Lower leg skin (tissue), 4 donors: ENCODE data around the gene BPI. TPM values are rescaled to one million over a fixed set of nuclear protein-coding genes. Genes with fewer than 3 reads are reported as not detected.

Source experiments
- DNase-seq, 2 donors: peaks; one replicate each; pipeline ENCODE4 v3.0.0-alpha.2; 2019; ENCODE audit warnings: low spot score in 2 of 2
- H3K4me3 ChIP-seq: fragments of 200-600 bp; sonication (generic); 2 replicates; pipeline ENCODE4 v1.5.1; 2017; ENCODE audit warnings: mild to moderate bottlenecking, low read depth; ENCODE audit not compliant: poor library complexity, severe bottlenecking
- POLR2A ChIP-seq, 2 donors: fragments of 450-650 bp; IDR thresholded peaks; one replicate each; pipeline ENCODE4 v1.6.1; 2016 to 2017; ENCODE audit warnings: antibody characterized with exemption in 2 of 2, mild to moderate bottlenecking in 1 of 2, moderate library complexity in 1 of 2
- WGBS, 2 donors: methylation state at CpG; one replicate each; pipeline ENCODE4 v1.1.5; 2018; 5-methylcytosine and 5-hydroxymethylcytosine counted together
- intact Hi-C: fragments of 100-400 bp; cut with DNase I; formaldehyde crosslinking; loops from one replicate; pipeline ENCODE4 v1.15.0; 2023; ENCODE audit warnings: low total_unique reads
- total RNA-seq, 4 donors: library from RNA; depleted of rRNA; stranded (reverse); fragments of >200 nt; gene quantifications; one replicate each; pipeline ENCODE4 v1.1.0, GENCODE V29; 2016
- TF ChIP-seq, protein P1 (sequence below), 3 donors: fragments of 450-650 bp; IDR thresholded peaks; one replicate each; pipeline ENCODE4 v1.5.1; 2016; ENCODE audit warnings: antibody characterized with exemption in 3 of 3, mild to moderate bottlenecking in 3 of 3, moderate library complexity in 2 of 3

The BPI gene
- total RNA-seq, 4 donors from 2014 or later, result not detected

DNA sequence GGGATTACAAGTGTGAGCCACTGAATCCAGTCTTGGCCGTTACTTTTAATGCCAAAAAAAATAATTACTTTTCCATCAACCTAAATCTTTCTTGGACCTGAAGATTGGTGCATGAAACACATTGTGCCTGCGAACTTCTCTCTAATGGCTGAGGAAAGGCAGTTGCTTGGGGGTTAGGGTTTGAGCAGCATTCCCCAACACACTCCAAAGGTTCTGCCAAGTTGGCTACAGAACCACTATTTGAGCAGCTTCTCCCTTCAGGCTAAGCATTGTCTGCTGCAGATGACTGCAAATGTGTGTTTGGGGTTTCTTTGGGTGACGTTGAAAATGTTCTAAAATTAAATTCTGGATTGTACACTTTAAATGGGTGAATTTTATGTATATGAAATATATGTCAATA, 36.0 kb downstream of the BPI start:
- intact Hi-C loops, result no loop called here
- TF ChIP-seq POLR2A (IDR thresholded peaks at IDR 0.05), result no peak
- TF ChIP-seq, protein P1, sequence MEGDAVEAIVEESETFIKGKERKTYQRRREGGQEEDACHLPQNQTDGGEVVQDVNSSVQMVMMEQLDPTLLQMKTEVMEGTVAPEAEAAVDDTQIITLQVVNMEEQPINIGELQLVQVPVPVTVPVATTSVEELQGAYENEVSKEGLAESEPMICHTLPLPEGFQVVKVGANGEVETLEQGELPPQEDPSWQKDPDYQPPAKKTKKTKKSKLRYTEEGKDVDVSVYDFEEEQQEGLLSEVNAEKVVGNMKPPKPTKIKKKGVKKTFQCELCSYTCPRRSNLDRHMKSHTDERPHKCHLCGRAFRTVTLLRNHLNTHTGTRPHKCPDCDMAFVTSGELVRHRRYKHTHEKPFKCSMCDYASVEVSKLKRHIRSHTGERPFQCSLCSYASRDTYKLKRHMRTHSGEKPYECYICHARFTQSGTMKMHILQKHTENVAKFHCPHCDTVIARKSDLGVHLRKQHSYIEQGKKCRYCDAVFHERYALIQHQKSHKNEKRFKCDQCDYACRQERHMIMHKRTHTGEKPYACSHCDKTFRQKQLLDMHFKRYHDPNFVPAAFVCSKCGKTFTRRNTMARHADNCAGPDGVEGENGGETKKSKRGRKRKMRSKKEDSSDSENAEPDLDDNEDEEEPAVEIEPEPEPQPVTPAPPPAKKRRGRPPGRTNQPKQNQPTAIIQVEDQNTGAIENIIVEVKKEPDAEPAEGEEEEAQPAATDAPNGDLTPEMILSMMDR (IDR thresholded peaks at IDR 0.05), result no peak
- WGBS, 2 donors, result 48 to 51% methylated on average over 3 of the region's 3 CpGs
- no peak for DNase-seq
- no peak overlapping the region for H3K4me3 ChIP-seq

DNA sequence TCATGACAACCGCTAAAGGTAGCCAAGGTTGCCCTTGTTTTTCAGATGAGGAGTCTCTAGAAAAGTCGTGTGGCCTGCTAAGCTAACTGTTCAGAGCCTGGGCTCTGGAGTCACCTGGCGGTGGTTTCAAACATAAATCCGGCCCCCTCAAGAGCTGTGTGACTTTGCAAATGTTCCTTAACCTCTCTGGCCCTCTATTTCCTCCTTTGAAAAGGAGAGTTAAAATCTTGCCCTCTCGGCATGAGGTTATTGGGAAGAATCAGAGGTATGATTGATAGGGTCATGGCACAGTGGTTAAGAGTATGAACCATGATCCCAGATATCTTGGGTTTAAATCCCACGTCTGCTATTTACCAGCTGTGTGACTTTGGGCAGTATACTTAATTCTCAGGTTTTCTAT, 36.7 kb downstream of the BPI start:
- no peak for DNase-seq
- TF ChIP-seq, protein P1 (IDR thresholded peaks at IDR 0.05), result no peak
- TF ChIP-seq POLR2A (IDR thresholded peaks at IDR 0.05), result no peak
- H3K4me3 ChIP-seq, result no peak overlapping the region
- 82 to 88% methylated on average over 6 of the region's 6 CpGs for WGBS, 2 donors
- intact Hi-C loops, result no loop called here

GRCh38 chr20:38342216-38342615, 38.3 kb downstream of the BPI start:
- H3K4me3 ChIP-seq, result no peak overlapping the region
- intact Hi-C loops, result no loop called here
- DNase-seq, result no peak
- 61 to 62% methylated on average over 7 of the region's 7 CpGs for WGBS, 2 donors
- no peak for TF ChIP-seq POLR2A (IDR thresholded peaks at IDR 0.05)
- TF ChIP-seq, protein P1 (IDR thresholded peaks at IDR 0.05), result no peak

- no peak for DNase-seq
- WGBS, 2 donors, result 81% methylated on average over 5 of the region's 5 CpGs
- TF ChIP-seq POLR2A (IDR thresholded peaks at IDR 0.05), result no peak
- TF ChIP-seq, protein P1 (IDR thresholded peaks at IDR 0.05), result no peak
- intact Hi-C loops, result no loop called here
- no peak overlapping the region for H3K4me3 ChIP-seq
Observed at GRCh38 chr20:38342713-38343310, 38.9 kb downstream of the BPI start.

DNA sequence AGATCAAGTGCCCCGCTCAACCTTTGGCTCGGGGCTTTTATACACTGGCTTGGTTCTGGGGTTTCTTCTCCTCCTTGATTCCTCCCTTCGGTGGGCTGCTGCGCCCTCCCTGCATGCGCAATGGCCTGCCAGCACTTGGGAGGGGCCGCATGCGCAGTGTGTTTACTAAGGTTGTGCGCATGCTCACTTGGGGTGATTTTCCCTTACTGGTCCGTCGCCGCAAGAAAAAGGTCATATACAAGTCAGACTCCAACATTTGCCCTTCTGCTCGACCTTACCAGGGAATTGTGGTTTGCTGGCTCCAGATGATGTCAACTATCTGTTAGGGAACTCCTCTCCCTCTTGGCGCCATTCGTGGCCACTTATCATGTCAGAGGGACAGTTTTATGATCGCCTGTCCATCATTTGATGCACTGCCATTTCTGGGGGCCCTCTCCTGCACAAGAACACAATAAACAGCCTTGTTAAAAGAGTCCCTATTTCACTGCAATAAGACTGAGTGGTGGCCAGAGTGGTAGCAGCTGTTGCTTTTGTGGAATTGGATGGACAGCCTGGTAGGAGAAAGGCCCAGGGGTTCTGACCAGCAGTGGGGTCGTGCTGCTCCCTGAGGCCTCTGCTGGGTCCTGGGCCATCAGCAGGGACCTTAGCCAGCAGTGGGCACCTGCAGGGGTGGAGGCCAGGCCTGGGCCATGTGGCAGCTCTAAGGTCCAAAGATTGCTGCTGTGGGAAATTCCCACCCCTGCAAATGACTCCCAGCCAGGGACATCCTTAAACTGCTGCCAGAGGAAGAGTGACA, 39.6 kb downstream of the BPI start:
- no peak for DNase-seq

More for the DNA sequence above, 39.6 kb downstream of the BPI start:
- H3K4me3 ChIP-seq, result no peak overlapping the region
- intact Hi-C loops, result no loop called here
- WGBS, 2 donors, result 59 to 65% methylated on average over 16 of the region's 16 CpGs
- TF ChIP-seq POLR2A (IDR thresholded peaks at IDR 0.05), result no peak
- TF ChIP-seq, protein P1 (IDR thresholded peaks at IDR 0.05), result no peak
